IMR-90 (cell line): ENCODE measurements around the gene PBX3. TPM values are rescaled to one million over a fixed set of nuclear protein-coding genes. Genes with fewer than 3 reads are reported as not detected.

Experiments used
- ATAC-seq: fragments of 200-7000 bp; cut with Tn5 transposase; 2 replicates; pipeline ENCODE4 v1.9.1; 2020; ENCODE audit warnings: low read depth, mild to moderate bottlenecking, moderate library complexity
- BruUV-seq: library from RNA; stranded (reverse); fragments of 400-500 nt; replicated peaks from 2 replicates; lab custom pipeline; 2021; lab: Mats Ljungman, UMichigan
- CTCF ChIA-PET: fragments of 300-600 bp; formaldehyde crosslinking; extraction: SDS; loops from one replicate; lab custom pipeline; 2021; ENCODE audit warnings: antibody characterized with exemption; lab: Yijun Ruan, JAX
- POLR2A ChIA-PET: fragments of 300-600 bp; sonication (Branson Sonifier 250); formaldehyde crosslinking; loops from one replicate; lab custom pipeline; 2022; ENCODE audit warnings: antibody characterized with exemption; ENCODE audit not compliant: unreplicated experiment; lab: Charles Lee
- DNase-seq: peaks from one replicate; pipeline ENCODE4 v3.0.0; 2013
- H2AFZ ChIP-seq: replicated peaks from 2 replicates; pipeline ENCODE3; 2013; ENCODE audit warnings: low read length, mild to moderate bottlenecking; ENCODE audit not compliant: poor library complexity
- H2AK5ac ChIP-seq: 2 replicates; pipeline ENCODE4 v1.6.1; 2013; ENCODE audit warnings: low read depth, low read length, inconsistent platforms
- H2AK9ac ChIP-seq: replicated peaks from 2 replicates; pipeline ENCODE3; 2013; ENCODE audit warnings: mild to moderate bottlenecking, low read depth, low read length, moderate library complexity; ENCODE audit not compliant: poor library complexity
- H2BK120ac ChIP-seq: 2 replicates; pipeline ENCODE4 v1.6.1; 2013; ENCODE audit warnings: low read depth, low read length, inconsistent platforms
- H2BK15ac ChIP-seq: 3 replicates; pipeline ENCODE4 v1.6.1; 2013; ENCODE audit warnings: low read depth, low read length, inconsistent platforms
- H2BK20ac ChIP-seq: 2 replicates; pipeline ENCODE4 v1.6.1; 2013; ENCODE audit warnings: low read depth, mild to moderate bottlenecking, inconsistent platforms, low read length, moderate library complexity
- H2BK5ac ChIP-seq: 2 replicates; pipeline ENCODE4 v1.6.1; 2013; ENCODE audit warnings: mild to moderate bottlenecking, low read depth, low read length, inconsistent platforms; ENCODE audit not compliant: poor library complexity, severe bottlenecking
- H3K14ac ChIP-seq: replicated peaks from 2 replicates; pipeline ENCODE4 v1.6.1; 2013; ENCODE audit warnings: low read depth, low read length, inconsistent platforms
- H3K18ac ChIP-seq: 2 replicates; pipeline ENCODE4 v1.6.1; 2013; ENCODE audit warnings: low read depth, low read length, control low read depth
- H3K23ac ChIP-seq: 2 replicates; pipeline ENCODE4 v1.6.1; 2013; ENCODE audit warnings: low read depth, low read length, inconsistent platforms
- H3K27ac ChIP-seq: 2 replicates; pipeline ENCODE4 v1.5.1; 2013; ENCODE audit warnings: mild to moderate bottlenecking, control low read depth, low read length; ENCODE audit not compliant: insufficient read depth
- H3K27me3 ChIP-seq: 2 replicates; pipeline ENCODE4 v1.6.1; 2013; ENCODE audit warnings: low read length; ENCODE audit not compliant: control insufficient read depth, insufficient read depth
- H3K36me3 ChIP-seq: 2 replicates; pipeline ENCODE4 v1.6.1; 2013; ENCODE audit warnings: low read length, mixed read lengths; ENCODE audit not compliant: control insufficient read depth, insufficient read depth
- H3K4ac ChIP-seq: 2 replicates; pipeline ENCODE4 v1.6.1; 2013; ENCODE audit warnings: low read depth, low read length, inconsistent platforms
- H3K4me1 ChIP-seq: 2 replicates; pipeline ENCODE4 v1.6.1; 2013; ENCODE audit warnings: low read length, mixed read lengths; ENCODE audit not compliant: control insufficient read depth, insufficient read depth
- H3K4me2 ChIP-seq: 2 replicates; pipeline ENCODE4 v1.6.1; 2013; ENCODE audit warnings: low read depth, mild to moderate bottlenecking, control low read depth, low read length, moderate library complexity
- H3K4me3 ChIP-seq: 2 replicates; pipeline ENCODE4 v1.5.1; 2013; ENCODE audit warnings: low read depth, mild to moderate bottlenecking, control low read depth, low read length, moderate library complexity; ENCODE audit not compliant: insufficient read depth
- H3K56ac ChIP-seq: 2 replicates; pipeline ENCODE4 v1.6.1; 2013; ENCODE audit warnings: low read length, inconsistent platforms; ENCODE audit not compliant: insufficient read depth; ENCODE audit errors: extremely low read depth
- H3K79me1 ChIP-seq, 2 experiments: 2 replicates each; pipeline ENCODE4 v1.6.1; 2013; ENCODE audit warnings: low read length in 2 of 2, inconsistent platforms in 1 of 2, low read depth in 1 of 2
- H3K9ac ChIP-seq: 2 replicates; pipeline ENCODE4 v1.6.1; 2013; ENCODE audit warnings: low read depth, low read length, control low read depth
- H3K9me1 ChIP-seq: 2 replicates; pipeline ENCODE4 v1.6.1; 2013; ENCODE audit warnings: low read length, inconsistent platforms; ENCODE audit not compliant: insufficient read depth
- H3K9me3 ChIP-seq: 2 replicates; pipeline ENCODE4 v1.6.1; 2013; ENCODE audit warnings: low read length; ENCODE audit not compliant: control insufficient read depth, insufficient read depth
- H4K20me1 ChIP-seq: 2 replicates; pipeline ENCODE4 v1.6.1; 2013; ENCODE audit warnings: low read length, inconsistent platforms; ENCODE audit not compliant: insufficient read depth
- H4K5ac ChIP-seq: 2 replicates; pipeline ENCODE4 v1.6.1; 2013; ENCODE audit warnings: mild to moderate bottlenecking, low read depth, low read length, control low read depth
- H4K8ac ChIP-seq, 2 experiments: 2 replicates each; pipeline ENCODE4 v1.6.1; 2013; ENCODE audit warnings: low read depth in 2 of 2, low read length in 2 of 2, control low read depth in 1 of 2, inconsistent platforms in 1 of 2
- H4K91ac ChIP-seq: 2 replicates; pipeline ENCODE4 v1.6.1; 2013; ENCODE audit warnings: low read depth, low read length, inconsistent platforms; ENCODE audit not compliant: insufficient read depth
- BHLHE40 ChIP-seq: fragments of 150-350 bp; IDR thresholded peaks from 2 replicates; pipeline ENCODE4 v1.6.1; 2016; ENCODE audit warnings: mild to moderate bottlenecking, low read depth, low read length
- CEBPB ChIP-seq: IDR thresholded peaks from 2 replicates; pipeline ENCODE4 v1.6.1; 2012; ENCODE audit warnings: low read depth, low read length, improper control_type of control experiment
- CHD1 ChIP-seq: IDR thresholded peaks from 2 replicates; pipeline ENCODE4 v1.6.1; 2012; ENCODE audit warnings: low read depth, low read length, improper control_type of control experiment
- CTCF ChIP-seq: conservative IDR thresholded peaks from 2 replicates; pipeline ENCODE4 v1.5.1; 2012; ENCODE audit warnings: mild to moderate bottlenecking, low read depth, low read length, improper control_type of control experiment
- ELK1 ChIP-seq: fragments of 150-350 bp; IDR thresholded peaks from 2 replicates; pipeline ENCODE4 v1.6.1; 2016; ENCODE audit warnings: low read depth, mild to moderate bottlenecking, low read length, moderate library complexity, borderline replicate concordance
- FOS ChIP-seq: fragments of 150-350 bp; IDR thresholded peaks from 2 replicates; pipeline ENCODE4 v1.6.1; 2016; ENCODE audit warnings: low read depth, low read length
- MAFK ChIP-seq: IDR thresholded peaks from 2 replicates; pipeline ENCODE4 v1.6.1; 2012; ENCODE audit warnings: low read depth, low read length, improper control_type of control experiment
- MAZ ChIP-seq: IDR thresholded peaks from 2 replicates; pipeline ENCODE4 v1.6.1; 2012; ENCODE audit warnings: low read depth, mild to moderate bottlenecking, low read length, improper control_type of control experiment, moderate library complexity, borderline replicate concordance
- MXI1 ChIP-seq: IDR thresholded peaks from 2 replicates; pipeline ENCODE4 v1.6.1; 2012; ENCODE audit warnings: low read depth, mild to moderate bottlenecking, low read length, moderate library complexity, borderline replicate concordance
- NFE2L2 ChIP-seq: fragments of 150-350 bp; IDR thresholded peaks from 2 replicates; pipeline ENCODE4 v1.6.1; 2016; ENCODE audit warnings: low read depth, mild to moderate bottlenecking, low read length
- POLR2A ChIP-seq: IDR thresholded peaks from 2 replicates; pipeline ENCODE4 v1.6.1; 2012; ENCODE audit warnings: mild to moderate bottlenecking, low read depth, low read length
- RAD21 ChIP-seq: IDR thresholded peaks from 2 replicates; pipeline ENCODE4 v1.6.1; 2012; ENCODE audit warnings: low read length, improper control_type of control experiment
- RCOR1 ChIP-seq: IDR thresholded peaks from 2 replicates; pipeline ENCODE4 v1.6.1; 2012; ENCODE audit warnings: mild to moderate bottlenecking, low read length, improper control_type of control experiment; ENCODE audit not compliant: insufficient replicate concordance
- RFX5 ChIP-seq: IDR thresholded peaks from 2 replicates; pipeline ENCODE4 v1.8.0; 2012; ENCODE audit warnings: low read depth, mild to moderate bottlenecking, low read length, moderate library complexity
- SMC3 ChIP-seq: fragments of 150-350 bp; IDR thresholded peaks from 2 replicates; pipeline ENCODE4 v1.6.1; 2016; ENCODE audit warnings: low read depth, mild to moderate bottlenecking, antibody characterized with exemption, low read length, moderate library complexity
- USF2 ChIP-seq: fragments of 150-350 bp; IDR thresholded peaks from 2 replicates; pipeline ENCODE4 v1.6.1; 2017; ENCODE audit warnings: mild to moderate bottlenecking, antibody characterized with exemption, low read length, low read depth
- WGBS, 2 experiments: methylation state at CpG; one replicate each; pipeline versions ENCODE4 v1.1.5 to v1.1.7; 2013; ENCODE audit warnings: missing lambda C conversion rate in 2 of 2; ENCODE audit not compliant: insufficient read length in 1 of 2; ENCODE audit errors: extremely low coverage in 2 of 2; 5-methylcytosine and 5-hydroxymethylcytosine counted together
- dilution Hi-C: fragments of 300-500 bp; cut with HindIII; formaldehyde crosslinking; loops from one replicate; pipeline ENCODE4 v1.14.3; 2018; ENCODE audit warnings: low sequenced_read_pairs; ENCODE audit not compliant: unreplicated experiment
- in situ Hi-C: fragments of 300-500 bp; cut with MboI; formaldehyde crosslinking; loops from 3 replicates; pipeline ENCODE4 v1.14.3; 2019; ENCODE audit warnings: low sequenced_read_pairs, inconsistent platforms, mixed read lengths
- intact Hi-C: fragments of 100-400 bp; cut with micrococcal nuclease; formaldehyde crosslinking; loops from 2 replicates; pipeline ENCODE4 v1.10.0; 2022
- polyA plus RNA-seq, 3 experiments: library from polyadenylated mRNA; depleted of rRNA; stranded (reverse); fragments of >200 nt; gene quantifications; 2 replicates each; pipeline ENCODE4 v1.2.3, GENCODE V29; 2012; ENCODE audit warnings: low replicate concordance in 1 of 3
- total RNA-seq: library from RNA; depleted of rRNA; stranded (reverse); fragments of >200 nt; gene quantifications from 2 replicates; pipeline ENCODE4 v1.2.3, GENCODE V29; 2012

Gene PBX3
- total and polyA plus RNA-seq, 2 of the 4 experiments (the other 2 are of a cell fraction): 12.0 to 15.6 TPM

GRCh38 chr9:125932012-125932411 lies 184.8 kb downstream of the PBX3 start:
- H4K20me1 ChIP-seq: peaks cover 7% of the 10 kb centered on the region; the same call in 1 of the 2 replicates
- in situ Hi-C loops: no loop called here

More at GRCh38 chr9:125932012-125932411, 184.8 kb downstream of the PBX3 start:
- H3K4me1 ChIP-seq: peaks cover 4% of the 10 kb centered on the region
- dilution Hi-C loops: no loop called here
- H2BK120ac ChIP-seq: no peak overlapping the region
- H3K56ac ChIP-seq: no peak overlapping the region
- no peak overlapping the region for H3K4me3 ChIP-seq
- TF ChIP-seq CTCF (no peak), USF2 (no peak), RAD21 (no peak; the same call in 1 of the 2 replicates), FOS (peak; percentile 81), SMC3 (no peak), RCOR1 (no peak), NFE2L2 (no peak), POLR2A (no peak), CEBPB (peak; percentile 92), CHD1 (0 out of 2 replicates have a peak, but pooled peaks have one; percentile 51), MAFK (peak; percentile 39; the same call in 1 of the 2 replicates), MAZ (no peak), MXI1 (no peak), BHLHE40 (peak; percentile 39; the same call in 1 of the 2 replicates), ELK1 (no peak), RFX5 (no peak)
- H3K18ac ChIP-seq: no peak overlapping the region
- ATAC-seq: peak; percentile 93
- no peaks in the 10 kb centered on the region for H3K9me3 ChIP-seq
- ChIA-PET POLR2A (no interaction called here), CTCF (no interaction called here)
- H3K4ac ChIP-seq: no peak overlapping the region
- H2AK5ac ChIP-seq: no peak overlapping the region
- no peak overlapping the region for H4K5ac ChIP-seq
- peak; percentile 99 for DNase-seq
- BruUV-seq: no TSS peak
- peak overlapping the region; percentile 9; the same call in 1 of the 2 replicates for H3K4me2 ChIP-seq
- H2AFZ ChIP-seq: no peak overlapping the region
- no peak overlapping the region for H2AK9ac ChIP-seq
- peaks cover 5% of the 10 kb centered on the region; the same call in 1 of the 2 replicates for H3K36me3 ChIP-seq
- 0 out of 2 replicates have a peak overlapping the region, but pooled peaks have one; percentile 11 for H3K14ac ChIP-seq
- H2BK5ac ChIP-seq: peak overlapping the region; percentile 45
- intact Hi-C loops: no loop called here
- no peak overlapping the region for H4K91ac ChIP-seq
- no peak overlapping the region for H3K27ac ChIP-seq
- H3K27me3 ChIP-seq: no peaks in the 10 kb centered on the region
- 43% methylated on average over 1 of the region's 5 CpGs; no CpG with 5 or more reads in 1 of the 2 experiments for WGBS, 2 experiments
- H3K9ac ChIP-seq: no peak overlapping the region
- H3K79me1 ChIP-seq: peaks cover 3 to 16% of the 10 kb centered on the region in 2 experiments; a peak in 3 of 4 replicates
- no peak overlapping the region for H2BK15ac ChIP-seq
- H3K9me1 ChIP-seq: peaks cover 11% of the 10 kb centered on the region; the same call in 1 of the 2 replicates
- H4K8ac ChIP-seq: no peak overlapping the region
- no peak overlapping the region for H3K23ac ChIP-seq
- no peak overlapping the region for H2BK20ac ChIP-seq
